GM23248 (cell line): ENCODE measurements around the gene USP34. TPM values are rescaled to one million over a fixed set of nuclear protein-coding genes. Genes with fewer than 3 reads are reported as not detected.
"Not testable (repeated sequence)": the region's sequence is repeated elsewhere in the genome, so short reads cannot be mapped to it uniquely, and the experiment has no call there.

Experiments used
- DNase-seq: peaks from one replicate; pipeline ENCODE4 v3.0.0-alpha.2; 2015
- H2AFZ ChIP-seq: fragments of 200-600 bp; sonication (generic); 2 replicates; pipeline ENCODE4 v1.6.1; 2016; ENCODE audit warnings: antibody characterized with exemption
- H3F3A ChIP-seq: fragments of 200-600 bp; sonication (generic); 2 replicates; pipeline ENCODE4 v1.6.1; 2016; ENCODE audit warnings: mild to moderate bottlenecking, antibody characterized with exemption, mixed run types; ENCODE audit not compliant: insufficient read depth
- H3K27ac ChIP-seq: fragments of 200-600 bp; sonication (generic); 2 replicates; pipeline ENCODE4 v1.5.1; 2016; ENCODE audit warnings: mild to moderate bottlenecking
- H3K27me3 ChIP-seq: fragments of 200-600 bp; sonication (generic); replicated peaks from 2 replicates; pipeline ENCODE4 v1.6.1; 2016; ENCODE audit warnings: mild to moderate bottlenecking; ENCODE audit not compliant: insufficient read depth
- H3K36me3 ChIP-seq: fragments of 200-600 bp; sonication (generic); 2 replicates; pipeline ENCODE4 v1.6.1; 2016; ENCODE audit warnings: low read depth, mild to moderate bottlenecking
- H3K4me1 ChIP-seq: fragments of 200-600 bp; sonication (generic); 2 replicates; pipeline ENCODE4 v1.6.1; 2016; ENCODE audit warnings: mild to moderate bottlenecking; ENCODE audit not compliant: insufficient read depth
- H3K4me2 ChIP-seq: fragments of 200-600 bp; sonication (generic); one replicate; pipeline ENCODE4 v1.6.1; 2016; ENCODE audit warnings: mild to moderate bottlenecking; ENCODE audit not compliant: unreplicated experiment
- H3K4me3 ChIP-seq: fragments of 200-600 bp; sonication (generic); 2 replicates; pipeline ENCODE4 v1.5.1; 2016; ENCODE audit warnings: mild to moderate bottlenecking
- H3K79me2 ChIP-seq: fragments of 200-600 bp; sonication (generic); 2 replicates; pipeline ENCODE4 v1.6.1; 2016; ENCODE audit warnings: mild to moderate bottlenecking; ENCODE audit not compliant: insufficient read depth
- H3K9ac ChIP-seq: fragments of 200-600 bp; sonication (generic); 2 replicates; pipeline ENCODE4 v1.6.1; 2016; ENCODE audit warnings: mild to moderate bottlenecking
- H3K9me2 ChIP-seq: fragments of 200-600 bp; sonication (generic); 2 replicates; pipeline ENCODE4 v1.6.1; 2016; ENCODE audit warnings: mixed run types, mild to moderate bottlenecking, moderate library complexity; ENCODE audit not compliant: insufficient read depth
- H3K9me3 ChIP-seq: fragments of 200-600 bp; sonication (generic); one replicate; pipeline ENCODE4 v1.6.1; 2017; ENCODE audit warnings: low read depth
- H4K20me1 ChIP-seq: fragments of 200-600 bp; sonication (generic); 2 replicates; pipeline ENCODE4 v1.6.0; 2016; ENCODE audit not compliant: insufficient read depth
- EZH2 ChIP-seq: fragments of 200-600 bp; sonication (generic); IDR thresholded peaks from 2 replicates; pipeline ENCODE4 v1.6.1; 2018; ENCODE audit warnings: antibody characterized with exemption, mild to moderate bottlenecking; ENCODE audit not compliant: insufficient read depth, poor library complexity, severe bottlenecking
- EZH2phosphoT487 ChIP-seq: fragments of 200-600 bp; sonication (generic); IDR thresholded peaks from 2 replicates; pipeline ENCODE4 v1.6.1; 2018; ENCODE audit warnings: antibody characterized with exemption, moderate library complexity, mild to moderate bottlenecking, low read depth; ENCODE audit not compliant: insufficient read depth
- WGBS, 2 experiments: methylation state at CpG; one replicate each; pipeline ENCODE4 v1.1.6; 2015 to 2017; ENCODE audit warnings: low lambda C conversion rate in 2 of 2, low coverage in 1 of 2; ENCODE audit errors: missing lambda C conversion rate in 2 of 2; 5-methylcytosine and 5-hydroxymethylcytosine counted together
- in situ Hi-C: fragments of 300-500 bp; cut with MboI; formaldehyde crosslinking; loops from 2 replicates; pipeline ENCODE4 v1.15.0; 2020
- polyA plus RNA-seq: library from polyadenylated mRNA; unstranded; fragments of >200 nt; fragmentation: Nextera tagmentation; extraction: Ambion mirVana; gene quantifications from 2 replicates; pipeline ENCODE4 v1.2.1, GENCODE V29; 2016
- total RNA-seq: library from RNA; depleted of rRNA; stranded (reverse); fragments of >200 nt; shearing (Covaris generic); gene quantifications from 2 replicates; pipeline ENCODE4 v1.2.3, GENCODE V29; 2014

Gene USP34
- total and polyA plus RNA-seq, 2 experiments from 2014 or later = 34.5 to 77.6 TPM

DNA sequence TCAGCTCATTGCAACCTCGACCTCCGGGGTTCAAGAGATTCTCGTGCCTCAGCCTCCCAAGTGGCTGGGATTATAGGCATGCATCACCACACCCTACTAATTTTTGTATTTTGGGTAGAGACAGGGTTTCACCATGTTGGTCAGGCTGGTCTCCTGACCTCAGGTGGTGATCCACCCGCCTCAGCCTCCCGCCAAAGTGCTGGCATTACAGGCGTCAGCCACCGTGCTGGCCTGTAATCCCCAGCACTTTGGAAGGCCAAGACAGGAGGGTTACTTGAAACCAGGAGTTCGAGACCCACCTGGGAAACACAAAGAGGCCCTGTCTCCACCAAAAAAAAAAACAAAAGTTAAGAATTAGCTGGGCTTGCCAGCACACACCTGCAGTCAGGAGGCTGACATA, 18.5 kb downstream of the USP34 start:
- Histone ChIP-seq H3K79me2 (peaks cover 100% of the 10 kb centered on the region), H3K9me2 (no peaks in the 10 kb centered on the region), H2AFZ (no peak overlapping the region), H3K36me3 (no peaks in the 10 kb centered on the region), H3K27ac (no peak overlapping the region), H3K9me3 (no peaks in the 10 kb centered on the region), H3K4me3 (no peak overlapping the region), H3K9ac (no peak overlapping the region), H3K4me2 (no peak overlapping the region), H3K27me3 (no peaks in the 10 kb centered on the region), H3F3A (0 out of 2 replicates have a peak, but pooled peaks cover 6% of the 10 kb centered on the region), H3K4me1 (no peaks in the 10 kb centered on the region), H4K20me1 (peaks cover 22% of the 10 kb centered on the region; the same call in 1 of the 2 replicates)
- in situ Hi-C loops = no loop called here
- no peak for DNase-seq
- TF ChIP-seq EZH2phosphoT487 = no peak
- no peak for TF ChIP-seq EZH2
- 92 to 97% methylated on average over 4 to 8 of the region's 8 CpGs for WGBS, 2 experiments

DNA sequence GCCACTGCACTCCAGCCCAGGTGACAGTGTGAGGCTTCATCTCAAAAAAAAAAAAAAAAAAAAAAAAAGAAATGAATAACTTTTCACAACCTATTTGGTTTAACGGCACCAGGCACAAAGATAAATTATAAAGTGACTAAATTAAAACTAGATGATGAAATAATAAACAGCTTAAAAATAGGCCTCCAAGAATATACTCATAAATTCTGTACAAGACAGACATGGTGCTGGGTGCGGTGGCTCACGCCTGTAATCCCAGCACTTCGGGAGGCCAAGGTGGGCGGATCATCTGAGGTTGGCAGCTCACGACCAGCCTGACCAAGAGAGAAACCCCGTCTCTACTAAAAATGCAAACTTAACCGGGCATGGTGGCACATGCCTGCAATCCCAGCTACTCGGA, 19.7 kb downstream of the USP34 start:
- Histone ChIP-seq H3K27me3 (no peaks in the 10 kb centered on the region), H2AFZ (no peak overlapping the region), H3K27ac (no peak overlapping the region), H3K4me1 (no peaks in the 10 kb centered on the region), H3K36me3 (no peaks in the 10 kb centered on the region), H3F3A (0 out of 2 replicates have a peak, but pooled peaks cover 6% of the 10 kb centered on the region), H3K9ac (no peak overlapping the region), H3K9me3 (no peaks in the 10 kb centered on the region), H3K4me3 (no peak overlapping the region), H4K20me1 (peaks cover 22% of the 10 kb centered on the region; the same call in 1 of the 2 replicates), H3K4me2 (no peak overlapping the region), H3K9me2 (no peaks in the 10 kb centered on the region), H3K79me2 (peaks cover 100% of the 10 kb centered on the region)
- TF ChIP-seq EZH2 = no peak
- TF ChIP-seq EZH2phosphoT487 = no peak
- WGBS, 2 experiments = 93% methylated on average over 9 of the region's 9 CpGs
- in situ Hi-C loops = no loop called here
- DNase-seq = no peak

DNA sequence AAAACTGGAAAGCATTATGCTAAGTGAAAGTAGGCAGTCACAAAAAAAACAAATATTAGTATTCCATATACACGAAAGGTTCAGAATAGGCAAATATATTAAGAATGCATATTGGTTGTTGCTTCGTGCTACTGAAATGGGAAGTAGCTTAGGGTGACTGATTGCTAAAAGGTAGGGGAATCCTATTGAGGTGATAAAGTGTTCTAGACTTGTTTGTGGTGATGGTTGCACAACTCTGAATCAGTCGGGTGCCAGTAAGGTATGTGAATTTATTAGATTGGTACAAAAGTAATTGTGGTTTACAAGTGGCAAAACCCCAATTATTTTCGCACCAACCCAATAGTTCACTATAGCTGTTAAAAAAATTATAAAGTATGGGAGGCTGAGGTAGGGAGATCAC, 20.7 kb downstream of the USP34 start:
- no peaks in the 10 kb centered on the region for H3K9me3 ChIP-seq
- no peaks in the 10 kb centered on the region for H3K36me3 ChIP-seq
- 98 to 99% methylated on average over 4 of the region's 4 CpGs for WGBS, 2 experiments
- no peaks in the 10 kb centered on the region for H3K9me2 ChIP-seq
- H3F3A ChIP-seq = 0 out of 2 replicates have a peak, but pooled peaks cover 6% of the 10 kb centered on the region
- H3K4me3 ChIP-seq = no peak overlapping the region
- no peaks in the 10 kb centered on the region for H3K27me3 ChIP-seq
- H3K79me2 ChIP-seq = peaks cover 100% of the 10 kb centered on the region
- H3K9ac ChIP-seq = no peak overlapping the region
- in situ Hi-C loops = no loop called here
- H3K27ac ChIP-seq = no peak overlapping the region
- H4K20me1 ChIP-seq = peaks cover 22% of the 10 kb centered on the region; the same call in 1 of the 2 replicates
- H3K4me2 ChIP-seq = no peak overlapping the region
- no peak for TF ChIP-seq EZH2
- no peak for TF ChIP-seq EZH2phosphoT487
- DNase-seq = no peak
- no peaks in the 10 kb centered on the region for H3K4me1 ChIP-seq
- no peak overlapping the region for H2AFZ ChIP-seq

DNA sequence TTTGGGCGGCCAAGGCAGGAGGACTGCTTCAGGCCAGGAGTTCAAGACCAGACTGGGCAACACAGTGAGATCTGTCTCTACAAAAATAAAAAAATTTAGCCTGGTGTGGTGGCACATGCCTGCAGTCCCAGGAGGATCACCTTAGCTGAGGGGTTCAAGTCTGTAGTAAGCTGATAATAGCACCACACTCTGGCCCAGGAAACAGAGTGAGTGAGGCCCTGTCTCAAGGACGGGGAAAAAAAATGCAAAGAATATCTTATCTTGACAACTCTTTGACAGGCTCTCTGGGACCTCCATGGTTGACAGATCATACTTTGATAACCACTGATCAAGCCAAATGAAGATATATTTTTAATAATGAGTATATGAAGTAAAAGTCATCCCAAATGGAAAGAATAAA, 22.7 kb downstream of the USP34 start:
- Histone ChIP-seq H3F3A (0 out of 2 replicates have a peak, but pooled peaks cover 6% of the 10 kb centered on the region), H3K9ac (no peak overlapping the region), H3K4me3 (no peak overlapping the region), H3K36me3 (no peaks in the 10 kb centered on the region), H3K9me2 (no peaks in the 10 kb centered on the region), H3K4me2 (no peak overlapping the region), H4K20me1 (peaks cover 36% of the 10 kb centered on the region), H3K27me3 (no peaks in the 10 kb centered on the region), H3K4me1 (no peaks in the 10 kb centered on the region), H3K27ac (no peak overlapping the region), H3K9me3 (no peaks in the 10 kb centered on the region), H3K79me2 (peaks cover 100% of the 10 kb centered on the region), H2AFZ (no peak overlapping the region)
- 93 to 98% methylated on average over 2 of the region's 2 CpGs for WGBS, 2 experiments
- in situ Hi-C loops = no loop called here
- no peak for DNase-seq
- TF ChIP-seq EZH2 (no peak), EZH2phosphoT487 (no peak)

DNA sequence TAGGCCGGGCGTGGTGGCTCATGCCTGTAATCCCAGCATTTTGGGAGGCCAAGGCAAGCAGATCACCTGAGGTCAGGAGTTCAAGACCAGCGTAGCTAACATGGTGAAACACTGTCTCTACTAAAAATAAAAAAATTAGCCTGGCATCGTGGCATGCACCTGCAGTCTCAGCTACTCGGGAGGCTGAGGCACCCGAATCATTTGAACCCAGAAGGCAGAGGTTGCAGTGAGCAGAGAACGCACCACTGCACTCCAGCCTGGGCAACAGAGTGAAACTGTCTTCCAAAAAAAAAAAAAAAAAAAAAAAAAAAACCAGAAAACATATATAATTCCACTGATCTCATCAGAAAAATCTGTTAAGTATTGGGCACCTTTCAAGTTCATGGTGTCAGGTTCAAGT, 23.9 kb downstream of the USP34 start:
- H3K79me2 ChIP-seq = peaks cover 100% of the 10 kb centered on the region
- in situ Hi-C loops, H3K9me3 ChIP-seq, H3K27ac ChIP-seq, H3K9ac ChIP-seq, H3K4me3 ChIP-seq, DNase-seq, H3K27me3 ChIP-seq, H3K4me2 ChIP-seq, H3F3A ChIP-seq, H2AFZ ChIP-seq, H3K4me1 ChIP-seq, H3K9me2 ChIP-seq, H3K36me3 ChIP-seq: not testable (repeated sequence)
- WGBS, 2 experiments = 88 to 91% methylated on average over 7 of the region's 7 CpGs
- H4K20me1 ChIP-seq = peaks cover 47% of the 10 kb centered on the region
